Measurements from ENCODE around the gene ELL2.
"Not testable (repeated sequence)": the region's sequence is repeated elsewhere in the genome, so short reads cannot be mapped to it uniquely, and the experiment has no call there.

The ELL2 gene

DNA sequence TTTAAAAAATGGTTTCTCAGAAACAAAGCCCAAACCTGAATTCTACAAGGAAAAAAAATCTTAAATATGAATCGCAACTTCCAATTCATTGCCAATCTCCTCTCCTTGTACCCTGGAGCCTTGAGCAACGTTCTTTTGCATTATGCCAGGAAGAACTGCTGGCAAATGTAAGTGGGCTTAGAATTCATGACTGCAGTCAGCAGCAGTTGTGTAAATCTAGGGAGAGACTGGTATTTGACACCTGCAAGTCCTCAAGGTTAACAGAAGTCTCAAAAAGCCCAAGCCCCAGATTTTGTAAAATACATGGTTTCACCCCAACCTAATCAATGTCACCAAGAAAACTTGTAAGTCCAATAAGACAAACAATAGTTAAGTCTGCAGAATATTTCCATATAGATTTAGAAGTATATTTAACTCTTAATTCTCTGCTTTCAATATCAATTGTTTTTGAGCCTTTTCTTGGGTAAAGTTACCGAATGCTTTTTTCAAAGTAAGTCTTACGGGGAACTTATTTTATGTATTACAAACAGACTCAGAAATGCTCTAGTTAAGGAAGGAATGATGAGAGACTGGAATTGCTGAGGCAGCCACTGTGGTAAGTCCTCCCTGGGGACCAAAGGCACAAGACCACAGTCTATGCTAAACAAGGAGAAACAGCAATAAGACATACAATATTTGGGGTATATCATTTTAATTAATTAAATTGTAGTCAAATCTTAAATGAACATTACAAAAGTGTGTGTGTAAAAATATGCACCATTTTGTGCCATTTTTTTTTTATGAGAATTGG, 31.3 kb downstream of the ELL2 start:
- no peak for DNase-seq (ENCODE audit: low spot score)

DNA sequence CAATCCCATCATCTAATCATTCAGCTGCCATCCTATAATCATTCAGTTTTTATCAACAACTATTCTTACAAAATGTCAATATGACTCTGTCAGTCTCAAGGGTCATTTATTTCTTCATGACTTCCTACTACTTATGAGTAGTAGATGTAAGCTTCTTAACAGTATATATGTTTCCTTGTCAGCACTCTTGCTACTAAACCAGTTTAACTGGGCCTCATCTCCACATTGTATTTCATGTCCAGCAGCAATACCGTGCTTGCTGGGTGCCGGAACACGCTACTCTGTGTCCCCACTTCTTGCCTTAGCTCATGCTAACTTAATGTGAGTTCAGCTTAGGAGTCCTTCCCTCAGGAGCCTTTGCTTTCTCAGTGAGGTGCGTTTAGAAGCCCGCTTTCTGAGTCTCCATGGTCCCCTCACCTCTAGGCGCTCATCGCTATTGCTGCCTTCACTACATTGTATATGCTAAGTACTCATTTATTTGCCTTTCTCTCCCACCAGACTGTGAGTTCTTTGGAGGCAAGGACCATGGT, 32.9 kb downstream of the ELL2 start:
- no peak for DNase-seq (ENCODE audit: low spot score)

DNA sequence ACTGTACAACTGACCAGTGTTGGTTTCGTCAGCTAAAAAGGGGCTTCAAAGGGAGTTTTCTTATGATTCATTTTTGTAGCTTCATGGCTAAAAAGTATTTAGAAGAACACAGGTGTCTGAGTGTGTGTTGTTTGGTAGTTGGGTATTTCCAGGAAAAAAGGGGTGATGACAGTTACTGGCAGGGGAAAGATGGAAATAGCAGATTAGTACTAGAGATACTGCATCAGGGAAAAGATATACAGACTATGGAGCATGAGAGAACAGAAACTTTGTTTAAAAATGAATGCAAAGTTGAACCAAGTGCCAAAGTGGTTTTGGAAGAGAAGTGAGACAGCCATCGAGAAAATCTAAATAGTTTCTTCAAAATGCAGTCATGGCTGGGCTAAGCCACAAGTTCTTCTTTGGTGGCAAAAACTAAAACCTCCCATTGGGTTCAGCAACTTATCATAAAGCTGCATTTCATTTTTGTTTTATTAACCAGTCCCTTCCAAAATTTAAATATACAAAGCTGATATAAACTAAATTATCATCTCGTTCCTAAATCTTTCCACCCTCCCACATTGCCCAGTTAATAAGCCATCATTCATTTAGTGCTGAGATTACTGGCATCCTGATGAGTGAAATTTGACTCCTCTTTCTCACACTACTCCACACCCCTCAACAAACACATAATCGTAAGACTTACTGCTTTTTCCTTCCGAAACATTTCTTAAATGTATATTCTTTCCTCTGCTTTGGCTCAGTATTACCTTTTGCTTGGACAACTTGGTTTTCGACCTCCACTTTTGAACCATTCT, 33.5 kb downstream of the ELL2 start:
- DNase-seq (ENCODE audit: low spot score), result no peak

DNA sequence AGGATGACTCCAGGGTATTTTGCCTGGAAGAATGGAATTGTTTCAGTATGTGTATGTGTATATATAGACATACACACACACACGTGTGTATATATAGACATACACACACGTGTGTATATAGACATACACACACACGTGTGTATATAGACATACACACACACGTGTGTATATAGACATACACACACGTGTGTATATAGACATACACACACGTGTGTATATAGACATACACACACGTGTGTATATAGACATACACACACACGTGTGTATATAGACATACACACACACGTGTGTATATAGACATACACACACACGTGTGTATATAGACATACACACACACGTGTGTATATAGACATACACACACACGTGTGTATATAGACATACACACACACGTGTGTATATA, 34.4 kb downstream of the ELL2 start:
- not testable (repeated sequence) for DNase-seq (ENCODE audit: low spot score)

DNA sequence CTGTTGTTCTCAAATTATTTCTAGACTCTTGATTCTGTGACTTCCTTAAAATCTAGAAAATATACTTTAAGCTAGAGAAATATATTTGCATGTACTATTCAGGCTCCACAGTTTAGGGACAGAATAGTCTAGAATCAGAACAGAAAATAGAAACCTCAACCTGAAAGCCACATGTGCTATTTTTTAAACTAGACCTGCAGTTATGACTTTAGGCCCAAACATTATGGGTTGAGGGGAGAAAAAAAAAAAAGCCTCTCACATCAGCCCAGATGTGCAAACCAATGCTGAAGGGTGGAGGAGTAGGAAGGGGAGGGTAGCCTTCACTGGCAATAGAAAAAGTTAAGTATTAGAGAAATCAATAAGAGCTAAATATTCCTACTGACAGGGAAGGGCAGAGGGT, 35.7 kb downstream of the ELL2 start:
- DNase-seq (ENCODE audit: low spot score), result no peak

DNA sequence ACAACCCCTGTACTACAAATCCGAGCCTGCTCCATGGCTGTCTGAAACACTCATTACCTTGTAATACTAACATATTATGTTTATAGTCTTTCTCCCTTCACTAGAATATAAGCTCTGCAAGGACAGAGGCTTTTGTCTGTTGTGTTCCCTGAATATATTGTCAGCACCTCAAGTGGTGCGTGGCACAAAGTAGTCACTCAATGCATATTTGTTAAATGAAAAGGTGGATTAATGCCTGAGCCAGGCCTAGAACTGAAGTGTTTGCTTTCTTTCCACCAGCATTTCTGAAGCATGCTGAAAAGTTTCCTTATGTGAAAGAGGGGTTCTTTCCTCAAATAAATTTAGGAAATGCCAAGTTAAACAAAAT, 36.3 kb downstream of the ELL2 start:
- no peak for DNase-seq (ENCODE audit: low spot score)

DNA sequence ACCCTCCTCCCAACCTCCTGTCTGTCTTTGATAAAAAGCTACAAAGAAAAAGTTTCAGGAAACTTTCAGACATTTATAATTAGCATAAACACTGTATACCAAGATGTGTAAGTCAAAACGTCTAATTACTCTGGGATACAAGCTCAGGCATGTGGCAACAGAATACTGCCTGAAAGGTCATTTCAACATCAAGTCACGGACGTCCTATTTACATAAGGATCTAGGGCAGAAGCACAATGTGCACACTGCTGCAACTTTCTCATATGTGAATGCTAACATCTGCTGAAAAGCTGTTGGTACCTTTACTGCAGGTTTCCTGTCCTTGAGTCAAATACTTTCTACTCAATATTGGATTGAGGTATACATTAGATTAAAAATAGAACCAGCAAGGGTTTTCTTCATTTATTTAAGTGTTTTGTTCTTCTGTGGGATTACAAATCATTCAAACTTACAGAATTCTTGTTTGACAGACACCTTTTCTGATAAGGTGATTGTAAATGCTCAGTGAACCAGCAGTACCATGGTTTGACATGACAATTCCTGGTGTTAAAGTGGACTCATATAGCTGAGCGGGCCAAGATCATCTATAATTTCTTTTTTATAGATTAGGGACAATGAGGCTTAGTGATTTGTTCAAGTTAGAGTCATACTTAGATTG, 36.8 kb downstream of the ELL2 start:
- DNase-seq (ENCODE audit: low spot score), result no peak

DNA sequence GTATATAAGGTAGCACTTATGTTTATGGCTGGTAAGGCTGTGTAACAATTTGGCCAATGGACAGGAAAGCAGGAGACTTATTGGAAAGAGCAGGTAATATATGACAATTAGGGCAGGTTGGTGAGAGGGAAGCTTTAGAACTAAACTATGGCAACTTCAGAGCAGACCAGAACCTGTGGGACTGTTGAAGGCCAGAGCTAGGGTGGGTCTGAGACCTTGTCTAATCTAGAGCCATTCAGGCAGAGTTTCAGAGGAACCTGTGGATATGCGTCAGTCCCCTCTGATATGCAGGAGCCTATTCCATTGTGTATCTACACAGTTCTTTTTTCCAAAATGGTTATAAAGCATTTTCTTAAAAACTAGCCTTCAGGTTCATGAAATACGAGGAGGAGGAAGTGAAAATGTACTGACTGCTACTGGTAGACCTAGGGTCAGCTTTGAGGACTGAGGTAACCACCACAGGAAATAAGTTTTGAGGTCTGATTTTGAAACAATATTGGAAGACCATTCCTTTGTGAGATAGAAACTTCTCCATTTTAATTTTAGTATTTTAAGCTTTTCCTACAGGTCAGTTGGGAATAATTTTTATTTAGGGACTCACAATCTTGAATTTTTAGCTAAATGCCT, 37.6 kb downstream of the ELL2 start:
- no peak for DNase-seq (ENCODE audit: low spot score)

DNA sequence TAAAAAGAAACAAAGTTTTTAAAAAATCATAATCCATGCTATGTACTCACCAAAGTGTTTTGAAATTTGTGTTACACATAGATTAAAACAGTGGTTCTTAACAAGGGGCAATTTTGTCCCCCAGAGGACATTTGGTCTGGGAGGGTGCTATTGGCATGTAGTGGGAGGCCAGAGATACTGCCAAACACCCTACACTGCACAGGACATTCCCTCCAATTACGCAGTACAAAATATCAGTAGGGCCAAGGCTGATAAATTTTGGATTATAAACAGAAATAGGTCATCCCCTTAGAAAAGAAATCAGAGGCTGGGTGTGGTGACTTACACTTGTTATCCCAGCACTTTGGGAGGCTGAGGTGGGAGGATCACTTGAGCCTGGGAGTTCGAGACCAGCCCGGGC, 38.9 kb downstream of the ELL2 start:
- DNase-seq (ENCODE audit: low spot score), result no peak

DNA sequence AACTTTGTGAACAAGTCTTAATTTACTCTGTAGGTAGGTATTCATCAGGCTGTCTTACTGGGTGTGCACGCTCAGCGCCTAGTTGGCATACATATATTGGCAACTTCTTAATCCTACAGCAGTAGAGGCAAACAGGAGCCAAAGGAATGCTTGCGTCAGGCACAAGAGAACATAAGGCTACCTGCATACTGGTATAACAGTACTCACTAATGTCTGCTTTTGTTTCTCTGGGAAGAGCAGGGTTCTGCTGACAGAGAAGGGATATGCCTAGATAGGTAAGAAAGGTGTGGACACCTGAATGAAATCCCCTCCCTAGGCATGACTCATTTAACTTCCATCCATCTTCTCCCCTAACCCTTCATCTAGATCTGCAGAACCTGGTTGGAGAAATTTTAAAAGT, 40.1 kb downstream of the ELL2 start:
- no peak for DNase-seq (ENCODE audit: low spot score)

DNA sequence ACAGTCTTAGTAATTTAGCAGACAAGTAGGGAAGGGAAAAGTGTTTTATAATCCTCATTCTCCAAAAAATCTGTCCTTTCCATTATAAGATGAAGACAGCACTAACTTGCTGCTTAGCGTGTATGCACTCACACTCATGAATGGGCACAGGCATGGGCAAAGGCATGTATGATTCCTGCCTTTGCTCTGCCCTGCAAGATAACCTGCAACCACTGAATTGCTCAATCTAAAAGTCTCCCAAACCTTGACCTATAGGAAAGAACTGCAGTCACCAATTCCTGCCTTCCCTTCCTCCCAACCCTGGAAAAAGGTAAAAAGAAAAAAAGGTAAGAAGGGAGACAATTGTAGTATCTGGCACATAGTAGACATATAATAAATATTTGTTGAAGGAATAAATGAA, 40.8 kb downstream of the ELL2 start:
- DNase-seq (ENCODE audit: low spot score), result no peak

DNA sequence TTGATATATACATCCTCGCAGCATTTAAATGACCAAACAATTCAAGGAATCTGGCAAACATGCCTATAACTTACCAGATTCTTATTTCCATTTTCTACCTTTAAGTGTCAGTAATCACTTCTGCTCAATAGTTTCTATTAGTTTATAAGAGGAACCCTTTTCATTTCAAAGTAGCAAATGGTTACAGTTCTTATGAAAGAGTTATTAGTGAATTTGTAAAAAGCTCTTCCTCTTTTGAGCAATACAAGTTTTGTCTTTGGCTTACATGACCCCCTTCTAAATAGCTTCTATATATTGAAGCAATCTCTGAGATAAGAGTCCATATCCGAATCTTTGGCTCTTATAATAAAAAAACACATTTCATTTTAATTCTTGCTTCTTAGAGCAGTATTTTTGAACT, 42.0 kb downstream of the ELL2 start:
- no peak for DNase-seq (ENCODE audit: low spot score)

DNA sequence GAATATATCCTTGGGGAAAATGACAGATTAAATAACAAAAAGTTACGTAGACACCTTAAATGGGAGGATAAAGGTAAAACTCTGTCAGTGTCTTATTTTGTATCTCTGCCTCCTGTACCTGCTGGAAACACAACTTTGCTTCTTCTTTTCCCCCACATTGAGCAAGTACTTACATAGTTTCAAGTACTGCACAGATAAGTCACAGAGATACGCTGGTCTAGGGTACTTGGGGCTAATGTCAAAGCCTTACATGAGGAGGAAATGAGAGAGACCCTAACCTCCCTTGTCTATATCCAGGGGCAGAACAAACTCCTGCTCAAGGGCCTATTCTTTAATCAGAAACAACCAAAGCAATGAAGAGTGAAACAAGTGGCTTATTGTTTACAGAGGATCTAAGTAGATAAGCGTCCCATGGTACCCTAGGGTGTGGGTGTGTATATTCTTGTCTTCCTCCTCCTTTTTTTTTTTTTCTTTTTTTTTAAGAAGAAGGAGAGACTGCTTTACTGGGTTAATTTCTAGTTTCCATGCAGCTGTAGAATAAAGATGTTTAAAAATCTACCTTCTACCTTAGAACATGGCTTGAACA, 43.1 kb downstream of the ELL2 start:
- DNase-seq (ENCODE audit: low spot score), result no peak

DNA sequence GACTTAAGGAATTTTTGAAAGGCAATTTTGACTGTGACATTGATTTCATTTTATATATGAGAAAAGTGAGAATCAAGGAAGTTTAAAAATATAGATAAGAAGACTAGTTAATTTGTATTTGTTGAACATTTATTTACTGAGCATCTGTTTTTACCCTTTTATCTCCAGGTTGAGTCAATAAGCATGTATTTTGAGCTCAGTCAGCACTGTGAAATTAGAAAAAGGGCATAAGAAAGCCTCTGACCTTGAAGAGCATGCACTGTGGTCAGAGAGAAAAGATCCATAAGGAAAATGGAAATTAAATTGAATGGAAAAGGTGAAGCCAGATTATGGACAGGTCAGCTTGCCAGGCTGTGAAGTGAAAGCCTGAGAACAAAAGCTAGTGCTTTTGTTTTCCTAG, 44.4 kb downstream of the ELL2 start:
- DNase-seq (ENCODE audit: low spot score), result no peak

DNA sequence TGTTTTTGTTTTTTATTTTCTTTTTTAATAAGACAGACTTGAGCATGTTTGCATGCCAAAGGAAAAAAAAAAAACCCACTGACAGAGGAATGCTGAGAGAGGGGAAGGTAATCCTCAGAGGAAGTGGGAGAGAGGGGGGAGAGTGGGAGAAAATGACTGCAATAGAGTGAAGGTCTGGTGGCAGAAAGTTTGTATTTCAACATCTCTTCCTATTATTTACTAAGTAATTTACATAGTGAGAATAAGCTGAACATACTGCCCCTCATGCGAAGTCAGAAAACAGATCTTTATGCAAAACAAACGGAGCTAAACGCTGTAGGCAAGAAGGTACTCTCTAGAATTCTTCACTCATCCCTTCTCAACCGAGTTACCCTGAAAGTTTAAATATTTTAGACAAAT, 45.0 kb downstream of the ELL2 start:
- no peak for DNase-seq (ENCODE audit: low spot score)

DNA sequence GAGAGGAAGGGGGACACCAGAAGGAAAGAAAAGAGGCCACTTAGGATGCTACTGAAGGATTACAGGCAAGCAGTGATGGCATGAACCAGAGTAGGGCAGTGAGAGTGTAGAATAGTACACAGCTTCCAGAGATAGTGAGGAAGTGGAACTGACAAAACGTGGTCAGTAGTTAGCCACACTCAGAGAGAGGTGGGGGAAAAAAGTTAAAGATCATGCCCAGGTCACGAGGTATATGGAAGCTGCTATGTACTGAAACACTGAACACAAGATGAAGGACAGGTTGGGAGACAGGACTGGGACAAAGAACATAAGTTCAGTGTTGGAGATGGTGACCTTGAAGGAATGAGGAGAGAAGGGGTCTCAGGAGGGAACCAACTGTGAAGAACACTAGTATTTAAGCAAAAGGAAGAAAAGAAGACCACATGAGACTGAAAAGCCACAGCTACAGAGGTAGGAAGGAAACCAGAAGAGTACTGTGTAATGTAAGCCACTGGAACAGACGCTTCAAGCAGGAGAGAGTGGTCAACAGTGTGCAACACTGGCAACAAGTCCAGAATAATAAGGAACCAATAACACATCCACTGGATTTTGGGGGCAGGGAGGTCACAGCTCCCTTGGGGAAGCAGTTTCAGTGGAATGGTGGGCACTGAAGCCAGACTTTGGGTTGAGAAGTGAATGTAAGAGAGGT, 45.5 kb downstream of the ELL2 start:
- DNase-seq (ENCODE audit: low spot score), result no peak

DNA sequence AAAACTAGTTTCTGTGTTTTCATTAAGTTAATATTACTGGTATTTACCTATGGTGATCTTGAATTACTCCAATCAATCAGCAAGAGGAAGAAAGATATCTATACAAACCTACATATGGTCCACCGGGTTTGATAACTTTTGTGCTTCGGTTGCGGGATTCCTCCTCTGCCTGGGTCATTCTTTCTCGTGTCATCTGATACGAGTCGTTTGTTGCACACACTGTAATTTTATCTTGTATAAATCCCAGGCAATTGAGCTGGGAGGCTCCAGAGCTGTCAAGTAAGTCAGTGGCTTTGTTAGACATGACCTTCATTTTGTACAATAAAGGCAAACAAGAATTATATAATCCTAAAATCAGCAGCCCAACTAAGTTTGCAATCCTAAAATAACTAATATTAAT, 48.0 kb downstream of the ELL2 start:
- no peak for DNase-seq (ENCODE audit: low spot score)

DNA sequence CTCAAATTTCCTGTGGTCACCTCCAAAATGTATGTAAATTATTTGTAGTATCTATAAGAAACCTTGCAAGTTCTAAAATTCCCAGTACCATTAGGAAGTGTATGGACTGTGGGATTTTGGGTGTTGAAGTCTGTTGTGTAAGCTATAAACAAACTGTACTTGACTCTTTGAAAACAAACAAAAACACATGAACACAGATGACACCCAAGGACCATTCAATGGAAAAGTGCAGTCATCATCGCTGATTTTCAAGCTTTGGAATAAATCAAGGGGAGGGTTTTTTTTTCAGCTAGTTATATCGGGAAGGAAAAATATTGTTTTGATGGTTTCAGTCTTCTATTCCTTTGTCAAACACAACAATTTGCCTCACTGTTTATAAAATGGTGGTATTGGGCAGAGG, 49.6 kb downstream of the ELL2 start:
- no peak for DNase-seq (ENCODE audit: low spot score)

DNA sequence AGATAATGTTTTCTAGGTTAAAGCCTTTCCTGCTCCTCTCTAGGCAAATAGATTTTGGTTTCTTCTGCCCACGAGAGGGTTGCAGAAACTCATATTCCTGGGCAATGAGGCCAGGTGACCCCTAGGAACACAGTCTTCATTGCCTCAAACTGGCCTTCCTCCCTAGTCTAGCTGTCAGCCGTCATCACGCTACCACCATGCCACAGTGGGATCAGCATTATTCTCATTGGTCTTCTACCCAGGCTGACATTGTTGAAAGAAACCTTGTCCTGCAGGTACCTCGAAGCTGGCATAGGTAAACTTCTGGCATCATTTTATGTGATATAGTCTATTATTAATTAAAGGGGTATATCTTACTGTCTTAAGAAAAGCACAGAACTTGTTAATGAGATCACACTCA, 51.1 kb downstream of the ELL2 start:
- no peak for DNase-seq (ENCODE audit: low spot score)

DNA sequence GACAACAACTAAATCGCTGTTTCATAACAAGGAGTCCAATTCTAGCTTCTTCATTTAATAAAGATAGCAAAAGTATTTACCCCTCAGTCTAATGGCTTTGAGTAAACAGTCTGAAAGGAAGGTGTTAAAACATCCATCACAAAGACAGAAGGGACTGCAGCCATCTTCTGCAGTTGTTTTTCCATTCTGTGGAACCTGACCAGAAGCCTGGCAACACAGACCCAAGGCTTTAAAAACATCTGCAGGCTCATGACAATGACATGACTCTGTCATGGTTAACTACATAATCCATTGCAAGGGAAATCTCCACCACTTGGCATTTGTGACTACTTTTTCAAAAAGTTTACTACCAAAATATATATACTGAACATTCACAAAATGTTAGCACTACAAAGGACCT, 51.9 kb downstream of the ELL2 start:
- no peak for DNase-seq (ENCODE audit: low spot score)

DNA sequence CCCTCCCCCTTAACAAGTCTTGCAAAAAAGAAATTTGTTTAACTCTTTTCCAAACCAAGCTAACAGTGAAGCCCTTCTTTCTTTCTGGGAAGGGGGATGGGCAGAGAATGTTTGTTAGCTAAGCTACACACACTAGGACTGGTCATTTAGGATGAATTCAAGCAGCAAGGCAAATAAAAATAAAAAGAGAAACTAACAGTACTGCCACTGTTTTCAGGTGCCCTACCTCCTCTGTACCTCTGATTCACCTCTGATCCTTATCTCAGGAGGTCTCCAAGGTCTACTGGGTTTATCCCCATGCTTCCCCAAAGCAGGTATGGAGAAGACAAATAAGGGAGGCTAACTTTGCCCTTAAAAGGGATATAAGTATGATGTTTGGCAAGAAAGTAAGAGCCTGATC, 52.9 kb downstream of the ELL2 start:
- no peak for DNase-seq (ENCODE audit: low spot score)
